Osteoblast (primary cell): ENCODE data around the gene SLC10A6. TPM values are rescaled to one million over a fixed set of nuclear protein-coding genes. Genes with fewer than 3 reads are reported as not detected.

Source experiments
- DNase-seq: peaks from one replicate; pipeline ENCODE4 v3.0.0; 2011; ENCODE audit warnings: low spot score, mixed read lengths; ENCODE audit not compliant: insufficient read length; ENCODE audit errors: missing footprints
- H2AFZ ChIP-seq: 2 replicates; pipeline ENCODE4 v1.6.0; 2011; ENCODE audit warnings: mild to moderate bottlenecking, low read length
- H3K27ac ChIP-seq: 2 replicates; pipeline ENCODE4 v1.5.1; 2011; ENCODE audit warnings: mild to moderate bottlenecking, low read depth, low read length, moderate library complexity
- H3K27me3 ChIP-seq: 2 replicates; pipeline ENCODE4 v1.6.0; 2012; ENCODE audit warnings: mild to moderate bottlenecking, control low read depth, inconsistent platforms, low read length, moderate library complexity; ENCODE audit not compliant: insufficient read depth
- H3K36me3 ChIP-seq: 2 replicates; pipeline ENCODE4 v1.5.1; 2011; ENCODE audit warnings: mild to moderate bottlenecking, low read length, control low read depth, moderate library complexity; ENCODE audit not compliant: insufficient read depth
- H3K4me1 ChIP-seq: 2 replicates; pipeline ENCODE4 v1.5.1; 2011; ENCODE audit warnings: mild to moderate bottlenecking, low read length, control low read depth, moderate library complexity; ENCODE audit not compliant: insufficient read depth
- H3K4me2 ChIP-seq: 2 replicates; pipeline ENCODE4 v1.6.0; 2011; ENCODE audit warnings: mild to moderate bottlenecking, low read length; ENCODE audit not compliant: insufficient read depth
- H3K4me3 ChIP-seq: fragments of 200-600 bp; sonication (generic); 3 replicates; pipeline ENCODE4 v1.5.1; 2012; ENCODE audit warnings: mild to moderate bottlenecking, low read length, inconsistent platforms; ENCODE audit not compliant: insufficient read depth
- H3K79me2 ChIP-seq: 2 replicates; pipeline ENCODE4 v1.6.0; 2012; ENCODE audit warnings: mild to moderate bottlenecking, low read length, control low read depth, inconsistent platforms; ENCODE audit not compliant: insufficient read depth
- H3K9me3 ChIP-seq: 2 replicates; pipeline ENCODE4 v1.5.1; 2011; ENCODE audit warnings: low read depth, low read length, control low read depth
- H4K20me1 ChIP-seq: 2 replicates; pipeline ENCODE4 v1.6.0; 2012; ENCODE audit warnings: mild to moderate bottlenecking, low read length, control low read depth; ENCODE audit not compliant: insufficient read depth
- CTCF ChIP-seq: IDR thresholded peaks from 2 replicates; pipeline ENCODE4 v1.5.1; 2011; ENCODE audit warnings: mild to moderate bottlenecking, low read depth, low read length, moderate library complexity; ENCODE audit errors: extremely low read depth
- total RNA-seq: library from RNA; depleted of rRNA; stranded (reverse); fragments of >200 nt; gene quantifications from 2 replicates; pipeline ENCODE4 v1.2.3, GENCODE V29; 2012

The SLC10A6 gene
- total RNA-seq, 1 donor = not detected

- Histone ChIP-seq H4K20me1 (no peaks in the 10 kb centered on the region), H3K9me3 (peaks cover 5% of the 10 kb centered on the region), H3K79me2 (no peaks in the 10 kb centered on the region), H3K27me3 (no peaks in the 10 kb centered on the region), H3K36me3 (peaks cover 17% of the 10 kb centered on the region), H2AFZ (no peak overlapping the region), H3K4me3 (no peak overlapping the region), H3K27ac (no peak overlapping the region), H3K4me2 (no peak overlapping the region), H3K4me1 (no peaks in the 10 kb centered on the region)
- no peak for DNase-seq
- TF ChIP-seq CTCF = no peak
These were observed 31.0 kb downstream of the SLC10A6 start for GRCh38 chr4:86818211-86818610.

GRCh38 chr4:86816501-86817273 lies 32.5 kb downstream of the SLC10A6 start:
- no peak for DNase-seq
- no peak overlapping the region for H3K4me2 ChIP-seq
- TF ChIP-seq CTCF = no peak
- no peak overlapping the region for H3K27ac ChIP-seq
- H4K20me1 ChIP-seq = no peaks in the 10 kb centered on the region
- H2AFZ ChIP-seq = no peak overlapping the region
- peaks cover 5% of the 10 kb centered on the region for H3K9me3 ChIP-seq
- H3K79me2 ChIP-seq = no peaks in the 10 kb centered on the region
- no peak overlapping the region for H3K4me3 ChIP-seq
- H3K4me1 ChIP-seq = no peaks in the 10 kb centered on the region
- H3K27me3 ChIP-seq = no peaks in the 10 kb centered on the region
- H3K36me3 ChIP-seq = peaks cover 17% of the 10 kb centered on the region

- Histone ChIP-seq H3K4me1 (no peaks in the 10 kb centered on the region), H3K9me3 (peaks cover 5% of the 10 kb centered on the region), H4K20me1 (no peaks in the 10 kb centered on the region), H3K27ac (no peak overlapping the region), H3K4me3 (no peak overlapping the region), H3K27me3 (no peaks in the 10 kb centered on the region), H2AFZ (no peak overlapping the region), H3K4me2 (no peak overlapping the region), H3K36me3 (peaks cover 21% of the 10 kb centered on the region), H3K79me2 (no peaks in the 10 kb centered on the region)
- no peak for DNase-seq
- TF ChIP-seq CTCF = no peak
These were observed 33.5 kb downstream of the SLC10A6 start for GRCh38 chr4:86815653-86816052.

- H3K27ac ChIP-seq = no peak overlapping the region
- peaks cover 5% of the 10 kb centered on the region for H3K9me3 ChIP-seq
- H2AFZ ChIP-seq = no peak overlapping the region
- H3K27me3 ChIP-seq = no peaks in the 10 kb centered on the region
- H3K4me1 ChIP-seq = no peaks in the 10 kb centered on the region
- no peak overlapping the region for H3K4me3 ChIP-seq
- H3K36me3 ChIP-seq = peaks cover 25% of the 10 kb centered on the region
- TF ChIP-seq CTCF = no peak
- no peaks in the 10 kb centered on the region for H4K20me1 ChIP-seq
- no peaks in the 10 kb centered on the region for H3K79me2 ChIP-seq
- H3K4me2 ChIP-seq = no peak overlapping the region
- no peak for DNase-seq
These were observed 38.3 kb downstream of the SLC10A6 start for GRCh38 chr4:86810847-86811246.
